Kidney (tissue), 14 donors: ENCODE measurements around the gene KRT17. TPM values are rescaled to one million over a fixed set of nuclear protein-coding genes. Genes with fewer than 3 reads are reported as not detected.

Experiments used
- DNase-seq, 5 donors: peaks; one replicate each; pipeline ENCODE4 v3.0.0-alpha.2; 2013 to 2020
- FAIRE-seq: peaks from 2 replicates; lab custom pipeline; 2012; peaks lifted over from hg19 to GRCh38; lab: Jason Lieb, UNC
- H3K27ac ChIP-seq, 2 donors: one replicate each; pipeline ENCODE4 v1.7.0; 2013; ENCODE audit warnings: low read depth in 2 of 2, low read length in 2 of 2, inconsistent platforms in 1 of 2
- H3K27me3 ChIP-seq: one replicate; pipeline ENCODE4 v1.7.1; 2013; ENCODE audit warnings: low read length, inconsistent platforms; ENCODE audit not compliant: control insufficient read depth, insufficient read depth
- H3K36me3 ChIP-seq, 3 donors: one replicate each; pipeline versions ENCODE4 v1.7.0 to v1.7.1; 2013; ENCODE audit warnings: low read length in 3 of 3, control low read depth in 1 of 3, inconsistent platforms in 1 of 3; ENCODE audit not compliant: insufficient read depth in 3 of 3, control insufficient read depth in 2 of 3
- H3K4me1 ChIP-seq, 3 donors: one replicate each; pipeline versions ENCODE4 v1.7.0 to v1.7.1; 2013; ENCODE audit warnings: low read length in 3 of 3, inconsistent platforms in 1 of 3, low read depth in 1 of 3; ENCODE audit not compliant: control insufficient read depth in 2 of 3, insufficient read depth in 2 of 3
- H3K4me3 ChIP-seq, 3 donors: one replicate each; pipeline versions ENCODE4 v1.7.0 to v1.8.1; 2013; ENCODE audit warnings: low read length in 3 of 3, control low read depth in 1 of 3, inconsistent platforms in 1 of 3
- H3K9ac ChIP-seq, 3 donors: one replicate each; pipeline versions ENCODE4 v1.7.0 to v1.7.1; 2013; ENCODE audit warnings: low read length in 3 of 3, control low read depth in 1 of 3, inconsistent platforms in 1 of 3
- H3K9me3 ChIP-seq, 3 donors: one replicate each; pipeline versions ENCODE4 v1.7.0 to v1.7.1; 2013; ENCODE audit warnings: low read length in 3 of 3, control low read depth in 1 of 3, inconsistent platforms in 1 of 3; ENCODE audit not compliant: control insufficient read depth in 2 of 3, insufficient read depth in 1 of 3
- CTCF ChIP-seq: IDR thresholded peaks from 3 replicates; pipeline ENCODE4 v1.5.1; 2012; ENCODE audit warnings: mild to moderate bottlenecking, moderate library complexity, borderline replicate concordance; ENCODE audit not compliant: insufficient read depth; ENCODE audit errors: extremely low read depth
- intact Hi-C: fragments of 100-400 bp; cut with DNase I; formaldehyde crosslinking; loops from one replicate; pipeline ENCODE4 v1.11.1; 2022
- polyA plus RNA-seq: library from polyadenylated mRNA; stranded (reverse); fragments of 350-450 nt; fragmentation: Illumina TruSeq; extraction: RNeasy Lipid Tissue Mini Kit (QIAGEN cat#74804); gene quantifications from one replicate; pipeline ENCODE4 v1.2.3, GENCODE V29; 2014; ENCODE audit warnings: low read depth, low replicate concordance; ENCODE audit not compliant: insufficient read depth
- total RNA-seq: library from RNA; stranded (reverse); fragmentation: NEBNext Ultra II Directional; extraction: Animal tissue kit (Norgen Biotek cat#: 25700); gene quantifications from one replicate; pipeline ENCODE4 v1.2.1, GENCODE V29; 2021
- donor health status: control.
- donor health status: control.
- donor health status: control.
- donor health status: control.
- donor health status: control.
- donor health status: DM: yes; HTN: yes; CAD: no.
- donor health status: Normal renal cell carcinoma (clear cell type).

KRT17 gene
- total and polyA plus RNA-seq, 2 donors from 2014 or later = 5.5 to 11.1 TPM

DNA sequence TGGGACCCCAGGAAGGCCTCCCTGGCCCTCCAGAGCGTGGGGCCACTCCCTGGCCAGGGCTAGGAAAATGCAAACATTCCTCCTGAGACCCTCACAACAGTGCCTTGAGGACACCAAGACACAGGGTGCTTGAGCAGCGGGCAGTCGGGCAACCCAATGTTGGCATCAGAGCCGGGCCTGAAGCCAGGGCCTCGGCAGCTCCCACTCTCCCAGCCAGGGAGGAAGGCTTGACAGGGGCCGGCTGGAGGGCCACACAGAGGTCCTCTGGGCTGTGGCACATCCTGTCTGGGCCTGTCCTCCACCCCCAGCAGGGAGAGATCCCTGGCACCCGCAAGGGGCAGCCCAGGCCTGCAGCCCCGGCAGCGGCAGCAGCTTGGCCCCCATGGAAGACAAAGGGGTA lies 12.3 kb upstream of the KRT17 start:
- intact Hi-C loops = no loop called here
- no peaks in the 10 kb centered on the region for H3K27me3 ChIP-seq
- H3K9me3 ChIP-seq = no peaks in the 10 kb centered on the region
- H3K36me3 ChIP-seq = no peaks in the 10 kb centered on the region
- FAIRE-seq (no peak), DNase-seq (no peak)
- H3K4me1 ChIP-seq = no peaks in the 10 kb centered on the region
- H3K9ac ChIP-seq = no peak overlapping the region
- H3K4me3 ChIP-seq = no peak overlapping the region
- H3K27ac ChIP-seq = no peak overlapping the region
- no peak for TF ChIP-seq CTCF

GRCh38 chr17:41635121-41636097 lies 11.0 kb upstream of the KRT17 start:
- DNase-seq (peak in 1 of 5 donors; percentile 72), FAIRE-seq (no peak)
- no peaks in the 10 kb centered on the region for H3K36me3 ChIP-seq
- H3K27ac ChIP-seq = no peak overlapping the region
- no peaks in the 10 kb centered on the region for H3K9me3 ChIP-seq
- H3K9ac ChIP-seq = no peak overlapping the region
- H3K4me1 ChIP-seq = no peaks in the 10 kb centered on the region
- intact Hi-C loops = no loop called here
- H3K4me3 ChIP-seq = no peak overlapping the region
- no peak for TF ChIP-seq CTCF
- H3K27me3 ChIP-seq = no peaks in the 10 kb centered on the region

- H3K9ac ChIP-seq = no peak overlapping the region
- intact Hi-C loops = no loop called here
- no peak for TF ChIP-seq CTCF
- H3K27me3 ChIP-seq = no peaks in the 10 kb centered on the region
- H3K27ac ChIP-seq = no peak overlapping the region
- no peaks in the 10 kb centered on the region for H3K4me1 ChIP-seq
- no peaks in the 10 kb centered on the region for H3K36me3 ChIP-seq
- DNase-seq (no peak), FAIRE-seq (no peak)
- H3K4me3 ChIP-seq = no peak overlapping the region
- H3K9me3 ChIP-seq = no peaks in the 10 kb centered on the region
Measured at GRCh38 chr17:41634639-41635038, 10.3 kb upstream of the KRT17 start.
